OCI-LY7 (cell line): ENCODE measurements around the gene CD74.

Experiments used
- EZH2phosphoT487 ChIP-seq: fragments of 200-600 bp; sonication (generic); IDR thresholded peaks from 2 replicates; pipeline ENCODE4 v1.6.1; 2018; ENCODE audit warnings: low read depth, borderline replicate concordance, mild to moderate bottlenecking, mixed run types, antibody characterized with exemption, low read length, moderate library complexity, mixed read lengths
- TF ChIP-seq, protein P1 (sequence below): fragments of 200-600 bp; sonication (generic); conservative IDR thresholded peaks from 2 replicates; pipeline ENCODE4 v1.5.1; 2014; ENCODE audit warnings: mild to moderate bottlenecking, antibody characterized with exemption, low read length, moderate library complexity, mixed read lengths

GRCh38 chr5:150457562-150458240 lies 45.0 kb upstream of the CD74 start:
- TF ChIP-seq, protein P1, sequence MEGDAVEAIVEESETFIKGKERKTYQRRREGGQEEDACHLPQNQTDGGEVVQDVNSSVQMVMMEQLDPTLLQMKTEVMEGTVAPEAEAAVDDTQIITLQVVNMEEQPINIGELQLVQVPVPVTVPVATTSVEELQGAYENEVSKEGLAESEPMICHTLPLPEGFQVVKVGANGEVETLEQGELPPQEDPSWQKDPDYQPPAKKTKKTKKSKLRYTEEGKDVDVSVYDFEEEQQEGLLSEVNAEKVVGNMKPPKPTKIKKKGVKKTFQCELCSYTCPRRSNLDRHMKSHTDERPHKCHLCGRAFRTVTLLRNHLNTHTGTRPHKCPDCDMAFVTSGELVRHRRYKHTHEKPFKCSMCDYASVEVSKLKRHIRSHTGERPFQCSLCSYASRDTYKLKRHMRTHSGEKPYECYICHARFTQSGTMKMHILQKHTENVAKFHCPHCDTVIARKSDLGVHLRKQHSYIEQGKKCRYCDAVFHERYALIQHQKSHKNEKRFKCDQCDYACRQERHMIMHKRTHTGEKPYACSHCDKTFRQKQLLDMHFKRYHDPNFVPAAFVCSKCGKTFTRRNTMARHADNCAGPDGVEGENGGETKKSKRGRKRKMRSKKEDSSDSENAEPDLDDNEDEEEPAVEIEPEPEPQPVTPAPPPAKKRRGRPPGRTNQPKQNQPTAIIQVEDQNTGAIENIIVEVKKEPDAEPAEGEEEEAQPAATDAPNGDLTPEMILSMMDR: no peak
- no peak for TF ChIP-seq EZH2phosphoT487
